ENCODE results near the gene ZBTB7C. TPM values are rescaled to one million over a fixed set of nuclear protein-coding genes. Genes with fewer than 3 reads are reported as not detected.

ZBTB7C gene
- total and polyA plus RNA-seq, 5 donors: 0.88 to 3.7 (median 2.0) TPM

DNA sequence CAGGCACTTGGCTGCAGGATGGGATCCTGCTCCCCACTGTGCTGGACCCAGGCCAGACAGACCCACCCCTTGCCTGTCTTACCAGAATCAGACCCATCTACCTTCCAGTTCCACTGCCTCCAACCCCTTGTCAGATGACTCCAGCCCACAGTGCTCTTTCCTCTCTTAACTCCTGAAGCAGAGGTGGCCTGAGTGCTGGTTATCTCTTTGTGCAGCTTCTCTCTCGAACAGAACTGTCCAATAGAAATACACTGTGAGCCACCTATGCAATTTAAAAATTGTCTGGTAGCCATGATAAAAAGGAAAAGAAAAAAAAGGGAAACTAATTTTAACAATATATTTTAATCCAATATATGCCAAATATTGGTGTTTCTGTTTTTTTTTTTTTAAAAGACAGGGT lies 318.5 kb downstream of the ZBTB7C start:
- no peak for DNase-seq
- WGBS: 88% methylated on average over 1 of the region's 1 CpG
- H3K9me3 ChIP-seq (ENCODE audit: control insufficient read depth, low read length): no peaks in the 10 kb centered on the region
- intact Hi-C loops (cut with DNase I): no loop called here
- H3K27ac ChIP-seq (ENCODE audit: low read length): no peak overlapping the region
- H3K4me1 ChIP-seq (ENCODE audit: control insufficient read depth, insufficient read depth, low read length): no peaks in the 10 kb centered on the region
- no peak for ATAC-seq
- no peak overlapping the region for H3K4me3 ChIP-seq (ENCODE audit: low read length)
- no peaks in the 10 kb centered on the region for H3K27me3 ChIP-seq (ENCODE audit: control insufficient read depth, insufficient read depth)

DNA sequence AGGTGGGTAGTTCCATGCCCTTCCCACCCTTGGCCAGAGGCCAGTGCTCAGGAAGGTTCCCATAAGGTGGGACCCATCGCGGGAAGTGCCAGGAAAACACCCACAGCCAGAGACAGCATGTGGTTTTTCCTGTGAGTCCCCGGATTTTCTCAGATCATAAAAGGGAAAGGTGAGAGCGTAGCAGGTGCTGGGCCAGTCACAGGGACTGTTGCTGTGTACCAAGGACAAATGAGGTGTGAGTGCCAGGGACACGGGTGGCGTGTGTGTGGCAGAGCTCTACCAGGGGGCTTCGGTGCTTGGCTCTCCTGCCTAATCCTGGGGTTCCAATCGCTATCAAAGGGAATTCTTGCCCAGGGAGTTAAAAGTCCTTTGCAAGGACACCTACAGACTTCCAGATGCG lies 319.2 kb downstream of the ZBTB7C start:
- WGBS: 90% methylated on average over 9 of the region's 9 CpGs
- no peak overlapping the region for H3K4me3 ChIP-seq (ENCODE audit: low read length)
- no peaks in the 10 kb centered on the region for H3K4me1 ChIP-seq (ENCODE audit: control insufficient read depth, insufficient read depth, low read length)
- no peaks in the 10 kb centered on the region for H3K9me3 ChIP-seq (ENCODE audit: control insufficient read depth, low read length)
- no peak overlapping the region for H3K27ac ChIP-seq (ENCODE audit: low read length)
- no peaks in the 10 kb centered on the region for H3K27me3 ChIP-seq (ENCODE audit: control insufficient read depth, insufficient read depth)
- ATAC-seq (no peak), DNase-seq (no peak)
- intact Hi-C loops (cut with DNase I): no loop called here

DNA sequence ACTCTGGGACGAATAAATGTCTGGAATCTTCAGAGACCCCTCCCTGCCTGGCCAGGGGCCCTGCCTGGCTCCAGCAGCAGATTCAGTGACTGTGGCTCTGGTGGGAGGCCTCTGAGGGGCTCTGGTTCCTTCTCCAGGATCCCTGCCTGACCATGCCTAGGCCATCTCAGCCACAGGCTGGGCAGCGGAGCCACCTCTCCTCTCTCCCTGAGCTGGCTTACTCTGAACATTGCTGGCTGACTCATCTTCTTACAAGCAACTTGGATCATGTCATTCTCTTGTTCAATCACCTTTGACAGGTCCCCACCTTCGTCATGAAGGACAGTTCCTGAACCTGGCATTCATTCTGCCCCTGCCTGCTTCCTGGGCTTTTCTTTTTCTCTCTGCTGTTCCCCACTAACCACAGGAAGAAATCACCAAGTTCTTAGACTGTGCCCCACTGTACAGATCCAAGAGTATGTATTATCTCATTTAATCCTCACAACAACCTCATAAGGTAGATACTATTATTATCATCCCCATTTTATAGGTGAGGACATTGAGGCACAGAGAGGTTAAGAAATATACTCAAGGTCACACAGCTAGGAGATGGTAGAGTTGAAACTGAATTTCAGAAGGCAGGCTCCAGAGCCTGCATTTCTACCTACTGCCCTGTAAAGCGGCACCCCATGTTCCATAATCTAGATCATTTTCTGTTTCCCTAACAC lies 323.2 kb downstream of the ZBTB7C start:
- Histone ChIP-seq H3K27ac (ENCODE audit: low read length) (no peak overlapping the region), H3K4me1 (ENCODE audit: control insufficient read depth, insufficient read depth, low read length) (no peaks in the 10 kb centered on the region), H3K27me3 (ENCODE audit: control insufficient read depth, insufficient read depth) (no peaks in the 10 kb centered on the region), H3K9me3 (ENCODE audit: control insufficient read depth, low read length) (no peaks in the 10 kb centered on the region), H3K4me3 (ENCODE audit: low read length) (no peak overlapping the region)
- ATAC-seq (no peak), DNase-seq (no peak)
- intact Hi-C loops (cut with DNase I): no loop called here
- 90% methylated on average over 4 of the region's 4 CpGs for WGBS

DNA sequence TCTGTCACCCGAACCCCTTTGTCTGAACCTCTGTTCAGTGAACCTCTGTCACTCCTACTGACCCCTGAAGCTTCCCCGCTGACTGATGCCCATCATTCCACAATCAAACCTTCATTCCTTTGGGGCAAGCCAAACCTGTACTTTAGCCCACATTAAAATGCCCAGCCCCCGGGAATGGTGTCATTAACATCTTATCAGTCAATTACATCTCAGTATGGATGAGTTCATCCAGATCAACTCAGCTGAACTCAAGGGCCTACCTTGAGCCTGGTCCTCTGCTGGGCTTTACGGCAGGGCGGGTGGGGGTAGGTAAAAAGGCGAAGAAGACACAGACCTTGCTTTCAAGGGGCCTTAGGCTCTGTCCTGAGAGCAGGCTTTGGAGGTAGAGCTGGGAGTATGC lies 324.3 kb downstream of the ZBTB7C start:
- Histone ChIP-seq H3K27ac (ENCODE audit: low read length) (no peak overlapping the region), H3K27me3 (ENCODE audit: control insufficient read depth, insufficient read depth) (no peaks in the 10 kb centered on the region), H3K9me3 (ENCODE audit: control insufficient read depth, low read length) (no peaks in the 10 kb centered on the region), H3K4me3 (ENCODE audit: low read length) (no peak overlapping the region), H3K4me1 (ENCODE audit: control insufficient read depth, insufficient read depth, low read length) (no peaks in the 10 kb centered on the region)
- intact Hi-C loops (cut with DNase I): no loop called here
- ATAC-seq (no peak), DNase-seq (no peak)
- 93% methylated on average over 6 of the region's 6 CpGs for WGBS

DNA sequence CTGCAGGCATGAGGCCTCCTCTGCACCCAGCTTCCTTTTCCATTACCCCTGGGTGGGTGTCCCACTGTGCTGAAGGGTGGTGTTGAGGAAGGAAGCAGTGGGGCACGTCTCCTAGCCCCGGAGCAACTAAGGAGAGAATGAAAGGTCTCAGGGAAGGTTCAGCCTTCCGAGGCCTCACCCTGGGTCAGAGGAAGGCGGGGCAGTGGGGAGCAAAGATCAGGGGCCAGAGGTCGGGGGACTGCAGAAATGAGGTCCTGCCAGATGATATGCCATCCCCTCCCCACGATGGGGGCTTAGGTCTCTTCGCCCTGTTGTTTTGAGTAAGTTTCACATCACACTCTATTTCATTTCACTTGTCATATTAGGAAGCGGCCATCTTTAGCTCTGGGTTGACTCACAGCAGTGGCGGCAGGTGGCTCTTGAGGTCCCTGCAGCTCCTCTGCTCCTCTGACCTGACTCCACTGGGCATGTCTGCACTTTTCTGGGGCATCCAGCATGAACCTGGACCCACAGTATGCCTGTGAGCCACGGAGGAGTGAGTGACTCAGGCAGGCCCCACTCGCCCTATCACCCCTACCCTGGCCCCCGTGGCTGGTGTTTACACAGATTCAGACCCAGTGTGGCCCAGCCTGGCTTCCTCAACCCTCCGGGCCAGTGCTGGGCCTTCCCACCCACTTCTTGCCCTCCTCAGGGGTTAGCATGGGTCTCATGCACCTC lies 325.0 kb downstream of the ZBTB7C start:
- intact Hi-C loops (cut with DNase I): no loop called here
- H3K9me3 ChIP-seq (ENCODE audit: control insufficient read depth, low read length): no peaks in the 10 kb centered on the region
- no peak for ATAC-seq
- 89% methylated on average over 13 of the region's 13 CpGs for WGBS
- H3K27me3 ChIP-seq (ENCODE audit: control insufficient read depth, insufficient read depth): no peaks in the 10 kb centered on the region
- H3K4me1 ChIP-seq (ENCODE audit: control insufficient read depth, insufficient read depth, low read length): no peaks in the 10 kb centered on the region
- no peak overlapping the region for H3K27ac ChIP-seq (ENCODE audit: low read length)
- DNase-seq: no peak
- no peak overlapping the region for H3K4me3 ChIP-seq (ENCODE audit: low read length)

DNA sequence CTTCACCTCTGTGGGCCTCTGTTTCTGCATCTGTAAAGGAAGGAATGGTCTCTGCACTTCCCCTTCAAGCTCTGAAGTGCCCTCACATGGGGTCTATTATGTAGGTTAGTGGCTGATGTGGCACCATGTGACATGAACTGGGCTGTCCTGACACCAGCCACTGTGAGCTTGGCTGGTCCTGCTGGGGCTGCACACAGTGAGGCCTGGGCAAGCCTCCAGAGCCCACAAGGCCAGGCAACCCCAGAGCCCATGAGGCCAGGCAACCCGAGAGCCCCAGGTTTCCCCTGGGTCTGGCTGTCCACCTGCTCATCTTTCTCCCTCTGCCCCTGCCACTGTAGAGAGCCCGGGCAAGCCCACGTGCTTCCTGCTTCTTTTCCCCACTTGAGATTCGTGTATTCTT lies 328.6 kb downstream of the ZBTB7C start:
- Histone ChIP-seq H3K4me3 (ENCODE audit: low read length) (no peak overlapping the region), H3K27me3 (ENCODE audit: control insufficient read depth, insufficient read depth) (no peaks in the 10 kb centered on the region), H3K27ac (ENCODE audit: low read length) (no peak overlapping the region), H3K9me3 (ENCODE audit: control insufficient read depth, low read length) (no peaks in the 10 kb centered on the region), H3K4me1 (ENCODE audit: control insufficient read depth, insufficient read depth, low read length) (no peaks in the 10 kb centered on the region)
- DNase-seq (no peak), ATAC-seq (no peak)
- WGBS: 60% methylated on average over 4 of the region's 4 CpGs
- intact Hi-C loops (cut with DNase I): no loop called here

DNA sequence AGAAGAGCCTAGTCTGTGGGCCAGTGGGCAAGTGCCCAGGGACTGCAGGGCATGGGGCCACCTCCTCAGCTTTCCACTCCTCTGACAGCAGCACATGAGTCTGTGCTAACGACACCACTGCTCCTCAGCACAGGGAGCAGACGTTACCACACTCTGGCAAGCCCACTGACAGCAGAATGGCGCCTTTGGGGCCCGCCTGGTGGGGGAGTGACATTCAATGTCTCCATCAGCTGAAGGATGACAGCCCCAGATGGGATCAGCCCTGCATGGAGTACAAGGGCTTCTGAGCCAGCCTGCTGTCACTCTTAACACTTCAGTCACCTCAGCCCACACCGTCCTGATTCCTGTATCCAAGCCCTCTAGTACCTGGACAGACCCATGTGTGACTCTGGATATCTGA lies 329.3 kb downstream of the ZBTB7C start:
- Histone ChIP-seq H3K27ac (ENCODE audit: low read length) (no peak overlapping the region), H3K4me1 (ENCODE audit: control insufficient read depth, insufficient read depth, low read length) (no peaks in the 10 kb centered on the region), H3K9me3 (ENCODE audit: control insufficient read depth, low read length) (no peaks in the 10 kb centered on the region), H3K4me3 (ENCODE audit: low read length) (no peak overlapping the region), H3K27me3 (ENCODE audit: control insufficient read depth, insufficient read depth) (no peaks in the 10 kb centered on the region)
- no peak for DNase-seq
- intact Hi-C loops (cut with DNase I): no loop called here
- WGBS: 81% methylated on average over 5 of the region's 5 CpGs
- ATAC-seq: no peak

DNA sequence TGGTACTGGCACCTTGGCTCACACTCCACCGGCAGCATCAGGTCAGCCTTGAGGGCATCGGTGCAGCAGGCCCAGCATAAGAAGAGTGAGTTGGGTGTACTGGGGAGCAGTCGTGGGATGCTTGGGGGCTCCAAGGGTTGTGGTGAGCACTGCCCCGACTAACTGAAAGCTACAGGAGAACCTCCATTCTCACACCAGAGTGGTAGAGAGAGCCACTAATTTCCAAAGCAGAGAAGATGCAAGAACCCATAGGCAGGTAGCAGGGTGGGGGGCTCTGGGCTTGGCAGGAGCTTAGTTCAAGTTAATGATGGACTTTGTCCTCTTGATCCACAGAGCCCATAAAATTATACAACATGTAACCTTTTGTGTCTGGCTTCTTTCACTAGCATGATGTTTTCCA lies 330.7 kb downstream of the ZBTB7C start:
- H3K4me3 ChIP-seq (ENCODE audit: low read length): no peak overlapping the region
- no peak overlapping the region for H3K27ac ChIP-seq (ENCODE audit: low read length)
- intact Hi-C loops (cut with DNase I): no loop called here
- DNase-seq: no peak
- no peaks in the 10 kb centered on the region for H3K4me1 ChIP-seq (ENCODE audit: control insufficient read depth, insufficient read depth, low read length)
- no peak for ATAC-seq
- H3K27me3 ChIP-seq (ENCODE audit: control insufficient read depth, insufficient read depth): no peaks in the 10 kb centered on the region
- 97% methylated on average over 4 of the region's 4 CpGs for WGBS
- H3K9me3 ChIP-seq (ENCODE audit: control insufficient read depth, low read length): no peaks in the 10 kb centered on the region

DNA sequence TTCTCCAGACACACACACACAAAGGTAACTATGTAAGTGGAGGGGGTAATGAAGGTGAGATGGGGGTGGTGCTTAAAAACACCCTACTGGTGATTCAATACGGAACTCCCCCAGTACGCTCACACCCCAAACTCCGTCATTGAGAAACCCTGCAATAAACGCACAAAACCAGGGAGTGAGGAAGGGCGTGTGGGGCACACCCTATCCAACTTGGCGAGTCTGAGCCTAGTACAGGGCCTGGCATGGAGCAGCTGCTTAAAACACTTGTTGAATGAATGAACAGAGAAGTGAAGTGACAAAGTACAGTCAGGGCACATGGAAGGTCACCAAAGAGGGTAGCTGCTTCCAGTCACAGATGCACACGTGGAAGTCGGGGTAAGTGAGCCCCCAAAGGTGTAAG lies 331.9 kb downstream of the ZBTB7C start:
- no peaks in the 10 kb centered on the region for H3K27me3 ChIP-seq (ENCODE audit: control insufficient read depth, insufficient read depth)
- ATAC-seq: no peak
- H3K9me3 ChIP-seq (ENCODE audit: control insufficient read depth, low read length): no peaks in the 10 kb centered on the region
- no peak overlapping the region for H3K4me3 ChIP-seq (ENCODE audit: low read length)
- no peaks in the 10 kb centered on the region for H3K4me1 ChIP-seq (ENCODE audit: control insufficient read depth, insufficient read depth, low read length)
- H3K27ac ChIP-seq (ENCODE audit: low read length): no peak overlapping the region
- intact Hi-C loops (cut with DNase I): no loop called here
- WGBS: 84% methylated on average over 8 of the region's 8 CpGs
- DNase-seq: no peak

DNA sequence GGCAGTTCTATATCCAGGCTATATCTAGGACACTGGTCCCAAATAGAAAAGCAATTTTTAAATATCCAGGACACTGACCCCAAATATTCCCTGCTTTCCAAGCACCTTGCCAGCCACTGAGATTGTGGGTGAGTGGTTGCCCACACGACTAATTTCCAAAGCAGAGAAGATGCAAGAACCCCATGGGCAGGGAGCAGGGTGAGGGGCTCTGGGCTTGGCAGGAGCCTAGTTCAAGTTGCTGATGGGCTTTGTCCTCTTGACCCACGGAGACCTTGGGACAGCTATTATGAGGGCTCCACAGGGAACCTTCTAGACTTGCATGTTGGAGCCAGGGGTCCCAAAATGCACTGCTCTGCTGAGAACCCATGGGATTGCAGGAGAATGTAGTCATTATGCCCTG lies 332.7 kb downstream of the ZBTB7C start:
- H3K27ac ChIP-seq (ENCODE audit: low read length): no peak overlapping the region
- no peaks in the 10 kb centered on the region for H3K27me3 ChIP-seq (ENCODE audit: control insufficient read depth, insufficient read depth)
- intact Hi-C loops (cut with DNase I): no loop called here
- no peak for ATAC-seq
- no peak for DNase-seq
- H3K4me3 ChIP-seq (ENCODE audit: low read length): no peak overlapping the region
- 72% methylated on average over 2 of the region's 2 CpGs for WGBS
- no peaks in the 10 kb centered on the region for H3K9me3 ChIP-seq (ENCODE audit: control insufficient read depth, low read length)
- H3K4me1 ChIP-seq (ENCODE audit: control insufficient read depth, insufficient read depth, low read length): no peaks in the 10 kb centered on the region

DNA sequence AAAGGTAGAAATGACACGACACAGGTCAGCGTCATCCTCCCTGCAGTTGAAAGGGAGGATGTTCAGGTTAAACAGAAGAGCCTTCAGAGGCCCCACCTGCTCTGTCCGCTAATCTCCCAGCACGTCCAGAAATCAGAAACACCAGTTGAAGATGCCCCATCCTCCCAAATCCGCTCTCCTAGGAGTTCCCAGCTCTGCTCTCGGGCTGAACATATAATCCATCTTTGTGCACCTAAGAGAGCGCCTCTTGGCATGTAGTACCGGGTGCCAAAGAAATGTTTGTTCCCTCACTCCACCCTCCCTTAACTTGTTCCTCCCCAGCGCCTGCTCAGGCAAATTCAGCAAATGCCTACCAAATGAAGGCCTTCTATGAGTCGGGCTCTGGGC lies 333.5 kb downstream of the ZBTB7C start:
- no peaks in the 10 kb centered on the region for H3K9me3 ChIP-seq (ENCODE audit: control insufficient read depth, low read length)
- no peaks in the 10 kb centered on the region for H3K27me3 ChIP-seq (ENCODE audit: control insufficient read depth, insufficient read depth)
- H3K4me1 ChIP-seq (ENCODE audit: control insufficient read depth, insufficient read depth, low read length): no peaks in the 10 kb centered on the region
- intact Hi-C loops (cut with DNase I): no loop called here
- DNase-seq (no peak), ATAC-seq (no peak)
- no peak overlapping the region for H3K4me3 ChIP-seq (ENCODE audit: low read length)
- H3K27ac ChIP-seq (ENCODE audit: low read length): no peak overlapping the region
- WGBS: 84% methylated on average over 10 of the region's 10 CpGs

Measured in right cardiac atrium (tissue), 5 donors.